H1 (cell line): ENCODE measurements around the gene P3H2.
"Not testable (repeated sequence)": the region's sequence is repeated elsewhere in the genome, so short reads cannot be mapped to it uniquely, and the experiment has no call there.

ENCODE experiments used
- CHD1 ChIP-seq: IDR thresholded peaks from 2 replicates; pipeline ENCODE4 v1.6.1; 2012; ENCODE audit warnings: low read depth, low read length, improper control_type of control experiment
- EP300 ChIP-seq, 2 experiments: IDR thresholded peaks; 1 replicate in 1 of 2; 2 replicates in 1 of 2; pipeline ENCODE4 v1.6.1; 2011 to 2012; ENCODE audit warnings: low read depth in 2 of 2, low read length in 2 of 2, mild to moderate bottlenecking in 2 of 2, borderline replicate concordance in 1 of 2, inconsistent platforms in 1 of 2, moderate library complexity in 1 of 2
- EZH2 ChIP-seq: fragments of 200-600 bp; sonication (generic); IDR thresholded peaks from 2 replicates; pipeline ENCODE4 v1.7.1; 2012; ENCODE audit warnings: low read depth, mild to moderate bottlenecking, moderate library complexity, low read length, inconsistent platforms; ENCODE audit not compliant: severe bottlenecking
- JUN ChIP-seq: IDR thresholded peaks from 2 replicates; pipeline ENCODE4 v1.6.1; 2011; ENCODE audit warnings: low read depth, mild to moderate bottlenecking, improper control_type of control experiment, low read length
- JUND ChIP-seq: IDR thresholded peaks from 2 replicates; pipeline ENCODE4 v1.6.1; 2011; ENCODE audit warnings: mild to moderate bottlenecking, improper control_type of control experiment, low read length
- POLR2A ChIP-seq, 2 experiments: IDR thresholded peaks; 1 replicate in 1 of 2; 2 replicates in 1 of 2; pipeline ENCODE4 v1.6.1; 2011; ENCODE audit warnings: low read depth in 2 of 2, low read length in 2 of 2, mild to moderate bottlenecking in 2 of 2; ENCODE audit errors: control extremely low read depth in 1 of 2
- POLR2AphosphoS5 ChIP-seq: IDR thresholded peaks from 2 replicates; pipeline ENCODE4 v1.6.1; 2011; ENCODE audit warnings: low read depth, low read length
- SP1 ChIP-seq: IDR thresholded peaks from 2 replicates; pipeline ENCODE4 v1.6.1; 2011; ENCODE audit warnings: low read depth, low read length
- SRF ChIP-seq: IDR thresholded peaks from 2 replicates; pipeline ENCODE4 v1.6.1; 2011; ENCODE audit warnings: mild to moderate bottlenecking, low read depth, low read length, moderate library complexity
- SUZ12 ChIP-seq: fragments of 200-600 bp; sonication (generic); IDR thresholded peaks from 2 replicates; pipeline ENCODE4 v1.6.1; 2012; ENCODE audit warnings: mild to moderate bottlenecking, inconsistent platforms, low read length, moderate library complexity, mixed read lengths
- YY1 ChIP-seq: IDR thresholded peaks from 2 replicates; pipeline ENCODE4 v1.6.1; 2011; ENCODE audit warnings: low read depth, mild to moderate bottlenecking, low read length
- TF ChIP-seq, protein P1 (sequence below), 3 experiments: IDR thresholded peaks; 1 replicate in 2 of 3; 2 replicates in 1 of 3; pipeline versions ENCODE4 v1.5.1 to v1.6.1; 2011; ENCODE audit warnings: low read length in 3 of 3, mild to moderate bottlenecking in 3 of 3, inconsistent platforms in 2 of 3, low read depth in 1 of 3, moderate library complexity in 1 of 3; ENCODE audit not compliant: insufficient read depth in 1 of 3; ENCODE audit errors: control extremely low read depth in 1 of 3
- TF ChIP-seq, protein P2 (sequence below): IDR thresholded peaks from 2 replicates; pipeline ENCODE4 v1.6.1; 2012; ENCODE audit warnings: inconsistent platforms

DNA sequence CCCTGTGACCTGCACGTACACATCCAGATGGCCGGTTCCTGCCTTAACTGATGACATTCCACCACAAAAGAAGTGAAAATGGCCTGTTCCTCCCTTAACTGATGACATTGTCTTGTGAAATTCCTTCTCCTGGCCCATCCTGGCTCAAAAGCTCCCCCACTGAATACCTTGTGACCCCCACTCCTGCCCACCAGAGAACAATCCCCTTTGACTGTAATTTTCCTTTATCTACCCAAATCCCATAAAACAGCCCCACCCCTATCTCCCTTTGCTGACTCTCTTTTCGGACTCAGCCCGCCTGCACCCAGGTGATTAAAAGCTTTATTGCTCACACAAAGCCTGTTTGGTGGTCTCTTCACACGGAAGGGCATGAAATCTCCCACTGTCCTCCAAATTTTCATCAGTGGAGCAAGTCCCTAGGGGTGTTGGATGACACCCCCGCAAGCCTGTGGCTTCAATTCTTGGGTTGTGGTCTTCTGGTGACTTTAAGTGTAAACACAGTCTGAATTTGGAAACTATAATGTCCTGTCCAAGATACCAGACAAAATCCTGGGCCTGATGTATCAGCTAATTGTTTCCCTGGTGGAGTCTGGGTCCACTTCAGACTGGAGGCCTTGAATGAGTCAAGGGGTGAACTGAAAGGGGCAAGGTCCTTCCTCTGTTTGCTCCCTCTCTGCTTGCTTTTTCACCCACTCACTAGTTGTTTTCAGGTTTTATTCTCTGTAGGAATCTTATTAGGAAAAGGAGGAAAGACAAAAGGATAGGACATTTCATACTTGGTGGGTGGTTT is 29.3 kb upstream of the P3H2 start:
- not testable (repeated sequence) for TF ChIP-seq CHD1; POLR2A (IDR thresholded peaks at IDR 0.05; ENCODE audit: control extremely low read depth in 1 of 2, low read depth in 2 of 2, low read length in 2 of 2); JUND; EZH2; SUZ12; POLR2AphosphoS5; JUN; SP1; YY1; EP300 (IDR thresholded peaks at IDR 0.05; ENCODE audit: borderline replicate concordance in 1 of 2, low read depth in 2 of 2, low read length in 2 of 2); SRF
- TF ChIP-seq, protein P1, sequence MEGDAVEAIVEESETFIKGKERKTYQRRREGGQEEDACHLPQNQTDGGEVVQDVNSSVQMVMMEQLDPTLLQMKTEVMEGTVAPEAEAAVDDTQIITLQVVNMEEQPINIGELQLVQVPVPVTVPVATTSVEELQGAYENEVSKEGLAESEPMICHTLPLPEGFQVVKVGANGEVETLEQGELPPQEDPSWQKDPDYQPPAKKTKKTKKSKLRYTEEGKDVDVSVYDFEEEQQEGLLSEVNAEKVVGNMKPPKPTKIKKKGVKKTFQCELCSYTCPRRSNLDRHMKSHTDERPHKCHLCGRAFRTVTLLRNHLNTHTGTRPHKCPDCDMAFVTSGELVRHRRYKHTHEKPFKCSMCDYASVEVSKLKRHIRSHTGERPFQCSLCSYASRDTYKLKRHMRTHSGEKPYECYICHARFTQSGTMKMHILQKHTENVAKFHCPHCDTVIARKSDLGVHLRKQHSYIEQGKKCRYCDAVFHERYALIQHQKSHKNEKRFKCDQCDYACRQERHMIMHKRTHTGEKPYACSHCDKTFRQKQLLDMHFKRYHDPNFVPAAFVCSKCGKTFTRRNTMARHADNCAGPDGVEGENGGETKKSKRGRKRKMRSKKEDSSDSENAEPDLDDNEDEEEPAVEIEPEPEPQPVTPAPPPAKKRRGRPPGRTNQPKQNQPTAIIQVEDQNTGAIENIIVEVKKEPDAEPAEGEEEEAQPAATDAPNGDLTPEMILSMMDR (IDR thresholded peaks at IDR 0.05; ENCODE audit: control extremely low read depth in 1 of 3, insufficient read depth in 1 of 3, low read depth in 1 of 3, low read length in 3 of 3) = not testable (repeated sequence)
- TF ChIP-seq, protein P2, sequence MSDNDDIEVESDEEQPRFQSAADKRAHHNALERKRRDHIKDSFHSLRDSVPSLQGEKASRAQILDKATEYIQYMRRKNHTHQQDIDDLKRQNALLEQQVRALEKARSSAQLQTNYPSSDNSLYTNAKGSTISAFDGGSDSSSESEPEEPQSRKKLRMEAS = not testable (repeated sequence)
